Panc1 (cell line): ENCODE results near the gene LAP3. TPM values are rescaled to one million over a fixed set of nuclear protein-coding genes. Genes with fewer than 3 reads are reported as not detected.

Source experiments
- ATAC-seq: fragments of 200-7000 bp; cut with Tn5 transposase; 2 replicates; pipeline ENCODE4 v1.9.1; 2020; ENCODE audit warnings: mild to moderate bottlenecking, moderate library complexity
- BruUV-seq: library from RNA; stranded (reverse); fragments of 400-500 nt; replicated peaks from 2 replicates; lab custom pipeline; 2021; lab: Mats Ljungman, UMichigan
- CTCF ChIA-PET: fragments of 300-600 bp; sonication (Branson Sonifier 250); formaldehyde crosslinking; loops from one replicate; lab custom pipeline; 2022; ENCODE audit warnings: antibody characterized with exemption; lab: Charles Lee
- POLR2A ChIA-PET: fragments of 300-600 bp; sonication (Branson Sonifier 250); formaldehyde crosslinking; loops from one replicate; lab custom pipeline; 2022; ENCODE audit warnings: antibody characterized with exemption; lab: Charles Lee
- DNase-seq: peaks from one replicate; pipeline ENCODE4 v3.0.0-alpha.2; 2010; ENCODE audit warnings: low read depth, low spot score
- H3K27ac ChIP-seq: 2 replicates; pipeline ENCODE4 v1.5.1; 2011; ENCODE audit warnings: mild to moderate bottlenecking, low read length, inconsistent platforms
- H3K27me3 ChIP-seq: fragments of 200-500 bp; sonication (Bioruptor generic); 2 replicates; pipeline ENCODE4 v1.6.0; 2014; ENCODE audit warnings: low read length, inconsistent platforms; ENCODE audit not compliant: control insufficient read depth, insufficient read depth
- H3K36me3 ChIP-seq: fragments of 200-500 bp; sonication (Bioruptor generic); 2 replicates; pipeline ENCODE4 v1.5.1; 2014; ENCODE audit warnings: inconsistent platforms, mild to moderate bottlenecking, low read length, moderate library complexity; ENCODE audit not compliant: control insufficient read depth, insufficient read depth
- H3K4me1 ChIP-seq: 2 replicates; pipeline ENCODE4 v1.5.1; 2011; ENCODE audit warnings: inconsistent platforms, mild to moderate bottlenecking, low read length, moderate library complexity; ENCODE audit not compliant: control insufficient read depth, insufficient read depth
- H3K4me3 ChIP-seq, 2 experiments: 2 replicates each; pipeline ENCODE4 v1.5.1; 2011 to 2012; ENCODE audit warnings: low read depth in 2 of 2, low read length in 2 of 2, mild to moderate bottlenecking in 2 of 2, inconsistent platforms in 1 of 2, moderate library complexity in 1 of 2
- H3K9me3 ChIP-seq: fragments of 200-500 bp; sonication (Bioruptor generic); 2 replicates; pipeline ENCODE4 v1.5.1; 2014; ENCODE audit warnings: low read depth, mild to moderate bottlenecking, inconsistent platforms, low read length, moderate library complexity; ENCODE audit not compliant: control insufficient read depth, insufficient read depth
- POLR2AphosphoS5 ChIP-seq: IDR thresholded peaks from 2 replicates; pipeline ENCODE4 v1.6.1; 2012; ENCODE audit warnings: mild to moderate bottlenecking, low read depth, low read length, moderate library complexity
- SIN3A ChIP-seq: IDR thresholded peaks from 2 replicates; pipeline ENCODE4 v1.6.1; 2012; ENCODE audit warnings: low read depth, mild to moderate bottlenecking, low read length, moderate library complexity, borderline replicate concordance; ENCODE audit not compliant: insufficient read depth
- TCF7L2 ChIP-seq: IDR thresholded peaks from 2 replicates; pipeline ENCODE4 v1.6.1; 2011; ENCODE audit warnings: mild to moderate bottlenecking, low read depth, low read length, inconsistent platforms
- in situ Hi-C: cut with HindIII; loops from 2 replicates; pipeline ENCODE4 v1.10.0; 2016; ENCODE audit warnings: low sequenced_read_pairs, low pct_unique_long_range_greater_than_20kb
- intact Hi-C: fragments of 100-400 bp; cut with micrococcal nuclease; formaldehyde crosslinking; loops from one replicate; pipeline ENCODE4 v1.10.0; 2022; ENCODE audit not compliant: unreplicated experiment
- total RNA-seq: library from RNA; stranded (reverse); gene quantifications from one replicate; pipeline ENCODE4 v1.2.1, GENCODE V29; 2021; ENCODE audit not compliant: unreplicated experiment
- TF ChIP-seq, protein P1 (sequence below), 2 experiments: IDR thresholded peaks; 2 replicates each; pipeline ENCODE4 v1.6.1; 2011 to 2012; ENCODE audit warnings: low read depth in 2 of 2, control low read depth in 1 of 2, low read length in 1 of 2, mild to moderate bottlenecking in 1 of 2, moderate library complexity in 1 of 2; ENCODE audit not compliant: insufficient read depth in 1 of 2
- TF ChIP-seq, protein P2 (sequence below): fragments of 450-650 bp; IDR thresholded peaks from 2 replicates; pipeline ENCODE4 v1.5.1; 2017; ENCODE audit warnings: mild to moderate bottlenecking

Gene LAP3
- total RNA-seq, 1 experiment from 2014 or later, result 51.4 TPM

DNA sequence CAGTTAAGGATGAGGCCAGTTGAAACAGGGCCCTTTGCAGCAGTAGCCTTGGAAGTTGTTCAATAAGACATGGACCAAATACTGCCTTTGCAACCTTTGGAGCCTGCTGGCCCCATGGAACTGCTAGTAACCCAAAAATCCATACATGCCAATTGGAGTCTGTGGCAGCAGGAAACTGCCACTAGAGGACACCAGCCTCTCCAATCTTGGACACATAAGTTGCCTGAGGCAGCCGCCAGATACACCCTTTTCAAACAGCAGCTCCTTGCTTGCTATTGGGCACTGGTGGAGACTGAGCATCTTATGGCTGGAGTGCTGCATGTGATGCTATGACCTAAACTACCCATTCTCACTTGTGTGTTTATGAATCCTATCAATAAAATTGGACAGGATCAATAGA lies 14.8 kb upstream of the LAP3 start:
- ChIA-PET POLR2A (no interaction called here), CTCF (no interaction called here)
- no peaks in the 10 kb centered on the region for H3K27me3 ChIP-seq
- BruUV-seq, result no TSS peak
- H3K36me3 ChIP-seq, result no peaks in the 10 kb centered on the region
- H3K27ac ChIP-seq, result no peak overlapping the region
- H3K4me3 ChIP-seq, result no peak overlapping the region
- no peak for ATAC-seq
- TF ChIP-seq, protein P1, sequence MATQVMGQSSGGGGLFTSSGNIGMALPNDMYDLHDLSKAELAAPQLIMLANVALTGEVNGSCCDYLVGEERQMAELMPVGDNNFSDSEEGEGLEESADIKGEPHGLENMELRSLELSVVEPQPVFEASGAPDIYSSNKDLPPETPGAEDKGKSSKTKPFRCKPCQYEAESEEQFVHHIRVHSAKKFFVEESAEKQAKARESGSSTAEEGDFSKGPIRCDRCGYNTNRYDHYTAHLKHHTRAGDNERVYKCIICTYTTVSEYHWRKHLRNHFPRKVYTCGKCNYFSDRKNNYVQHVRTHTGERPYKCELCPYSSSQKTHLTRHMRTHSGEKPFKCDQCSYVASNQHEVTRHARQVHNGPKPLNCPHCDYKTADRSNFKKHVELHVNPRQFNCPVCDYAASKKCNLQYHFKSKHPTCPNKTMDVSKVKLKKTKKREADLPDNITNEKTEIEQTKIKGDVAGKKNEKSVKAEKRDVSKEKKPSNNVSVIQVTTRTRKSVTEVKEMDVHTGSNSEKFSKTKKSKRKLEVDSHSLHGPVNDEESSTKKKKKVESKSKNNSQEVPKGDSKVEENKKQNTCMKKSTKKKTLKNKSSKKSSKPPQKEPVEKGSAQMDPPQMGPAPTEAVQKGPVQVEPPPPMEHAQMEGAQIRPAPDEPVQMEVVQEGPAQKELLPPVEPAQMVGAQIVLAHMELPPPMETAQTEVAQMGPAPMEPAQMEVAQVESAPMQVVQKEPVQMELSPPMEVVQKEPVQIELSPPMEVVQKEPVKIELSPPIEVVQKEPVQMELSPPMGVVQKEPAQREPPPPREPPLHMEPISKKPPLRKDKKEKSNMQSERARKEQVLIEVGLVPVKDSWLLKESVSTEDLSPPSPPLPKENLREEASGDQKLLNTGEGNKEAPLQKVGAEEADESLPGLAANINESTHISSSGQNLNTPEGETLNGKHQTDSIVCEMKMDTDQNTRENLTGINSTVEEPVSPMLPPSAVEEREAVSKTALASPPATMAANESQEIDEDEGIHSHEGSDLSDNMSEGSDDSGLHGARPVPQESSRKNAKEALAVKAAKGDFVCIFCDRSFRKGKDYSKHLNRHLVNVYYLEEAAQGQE (IDR thresholded peaks at IDR 0.05; ENCODE audit: insufficient read depth in 1 of 2, low read depth in 2 of 2, low read length in 1 of 2), result no peak
- TF ChIP-seq SIN3A (no peak), POLR2AphosphoS5 (no peak), TCF7L2 (no peak)
- TF ChIP-seq, protein P2, sequence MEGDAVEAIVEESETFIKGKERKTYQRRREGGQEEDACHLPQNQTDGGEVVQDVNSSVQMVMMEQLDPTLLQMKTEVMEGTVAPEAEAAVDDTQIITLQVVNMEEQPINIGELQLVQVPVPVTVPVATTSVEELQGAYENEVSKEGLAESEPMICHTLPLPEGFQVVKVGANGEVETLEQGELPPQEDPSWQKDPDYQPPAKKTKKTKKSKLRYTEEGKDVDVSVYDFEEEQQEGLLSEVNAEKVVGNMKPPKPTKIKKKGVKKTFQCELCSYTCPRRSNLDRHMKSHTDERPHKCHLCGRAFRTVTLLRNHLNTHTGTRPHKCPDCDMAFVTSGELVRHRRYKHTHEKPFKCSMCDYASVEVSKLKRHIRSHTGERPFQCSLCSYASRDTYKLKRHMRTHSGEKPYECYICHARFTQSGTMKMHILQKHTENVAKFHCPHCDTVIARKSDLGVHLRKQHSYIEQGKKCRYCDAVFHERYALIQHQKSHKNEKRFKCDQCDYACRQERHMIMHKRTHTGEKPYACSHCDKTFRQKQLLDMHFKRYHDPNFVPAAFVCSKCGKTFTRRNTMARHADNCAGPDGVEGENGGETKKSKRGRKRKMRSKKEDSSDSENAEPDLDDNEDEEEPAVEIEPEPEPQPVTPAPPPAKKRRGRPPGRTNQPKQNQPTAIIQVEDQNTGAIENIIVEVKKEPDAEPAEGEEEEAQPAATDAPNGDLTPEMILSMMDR, result no peak
- intact Hi-C loops (no loop called here), in situ Hi-C loops (no loop called here)
- H3K9me3 ChIP-seq, result no peaks in the 10 kb centered on the region
- no peak for DNase-seq
- no peaks in the 10 kb centered on the region for H3K4me1 ChIP-seq

DNA sequence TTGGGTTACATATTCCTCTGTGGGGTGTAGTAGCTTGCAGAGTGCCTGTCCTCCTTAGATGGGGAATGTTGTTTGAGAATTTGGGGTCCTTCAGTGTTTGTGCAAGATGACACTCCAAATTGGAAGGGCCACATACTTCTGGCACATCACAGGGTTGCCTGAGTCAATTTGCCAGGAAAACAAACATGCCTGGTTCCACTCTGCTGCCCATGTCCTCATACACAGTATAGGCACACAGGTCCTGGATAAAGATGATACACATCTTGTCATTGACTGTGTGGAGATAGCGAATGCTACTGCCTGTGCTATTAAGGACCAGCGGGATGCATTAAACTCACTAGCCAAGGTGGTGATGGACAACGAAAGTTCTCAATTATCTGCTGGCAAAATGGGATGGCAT lies 11.2 kb upstream of the LAP3 start:
- Histone ChIP-seq H3K4me1 (no peaks in the 10 kb centered on the region), H3K27ac (no peak overlapping the region), H3K9me3 (no peaks in the 10 kb centered on the region), H3K27me3 (no peaks in the 10 kb centered on the region), H3K36me3 (no peaks in the 10 kb centered on the region), H3K4me3 (no peak overlapping the region)
- no peak for DNase-seq
- TF ChIP-seq, protein P1 (IDR thresholded peaks at IDR 0.05; ENCODE audit: insufficient read depth in 1 of 2, low read depth in 2 of 2, low read length in 1 of 2), result no peak
- no peak for TF ChIP-seq TCF7L2
- TF ChIP-seq, protein P2, result no peak
- TF ChIP-seq SIN3A, result no peak
- TF ChIP-seq POLR2AphosphoS5, result no peak
- ChIA-PET POLR2A (no interaction called here), CTCF (no interaction called here)
- intact Hi-C loops, result no loop called here
- in situ Hi-C loops, result no loop called here
- no TSS peak for BruUV-seq
- ATAC-seq, result no peak
